Stromal cell of bone marrow (primary cell): Measurements from ENCODE around the gene VWC2.
"Not testable (repeated sequence)": the region's sequence is repeated elsewhere in the genome, so short reads cannot be mapped to it uniquely, and the experiment has no call there.

Experiments used
- DNase-seq: peaks from one replicate; pipeline ENCODE4 v3.0.0-alpha.2; 2012; ENCODE audit warnings: low read depth

VWC2 gene

DNA sequence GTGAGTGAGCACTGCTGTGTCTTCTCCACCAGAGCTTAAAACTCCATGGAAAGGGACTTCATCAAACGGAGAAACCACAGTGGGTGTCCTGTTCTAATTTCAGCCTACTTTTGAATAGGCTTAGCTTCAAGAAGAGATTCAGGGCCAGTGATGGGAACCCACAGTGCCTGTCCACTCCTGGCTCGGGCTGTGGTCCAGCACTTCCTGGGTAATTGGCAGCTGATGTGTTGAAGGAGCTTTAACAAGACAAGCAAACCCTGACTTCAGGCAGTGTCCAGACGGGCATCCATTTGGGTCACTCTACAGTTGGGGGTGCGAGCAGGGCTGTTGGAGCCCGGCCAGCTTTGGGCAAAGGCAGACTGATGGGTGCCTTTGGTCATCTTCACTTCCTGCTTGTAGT, 14.5 kb downstream of the VWC2 start:
- DNase-seq: no peak

- DNase-seq: no peak
These were observed 15.1 kb downstream of the VWC2 start for GRCh38 chr7:49788455-49789059.

- no peak for DNase-seq
These were observed 16.3 kb downstream of the VWC2 start for GRCh38 chr7:49789736-49790135.

DNA sequence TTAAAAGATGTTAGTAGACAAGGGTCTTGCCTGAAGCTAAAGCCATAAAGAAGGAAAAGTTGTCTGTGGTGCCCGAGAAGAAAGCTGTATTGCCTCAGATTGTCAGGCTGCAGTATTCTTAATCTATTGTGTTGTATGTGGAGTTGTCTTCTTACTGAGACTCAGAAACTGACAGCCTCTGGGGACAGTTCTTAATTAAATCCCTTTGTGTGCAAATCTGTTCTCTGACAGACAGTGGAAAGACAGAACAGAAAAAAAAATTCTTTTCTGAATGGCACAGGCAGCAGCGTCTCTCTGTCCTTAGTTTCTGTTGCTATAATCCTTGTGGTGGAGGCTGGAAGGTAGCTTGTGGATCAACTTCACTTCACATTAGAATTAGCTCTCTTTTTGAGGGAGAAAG, 16.8 kb downstream of the VWC2 start:
- DNase-seq: no peak

DNA sequence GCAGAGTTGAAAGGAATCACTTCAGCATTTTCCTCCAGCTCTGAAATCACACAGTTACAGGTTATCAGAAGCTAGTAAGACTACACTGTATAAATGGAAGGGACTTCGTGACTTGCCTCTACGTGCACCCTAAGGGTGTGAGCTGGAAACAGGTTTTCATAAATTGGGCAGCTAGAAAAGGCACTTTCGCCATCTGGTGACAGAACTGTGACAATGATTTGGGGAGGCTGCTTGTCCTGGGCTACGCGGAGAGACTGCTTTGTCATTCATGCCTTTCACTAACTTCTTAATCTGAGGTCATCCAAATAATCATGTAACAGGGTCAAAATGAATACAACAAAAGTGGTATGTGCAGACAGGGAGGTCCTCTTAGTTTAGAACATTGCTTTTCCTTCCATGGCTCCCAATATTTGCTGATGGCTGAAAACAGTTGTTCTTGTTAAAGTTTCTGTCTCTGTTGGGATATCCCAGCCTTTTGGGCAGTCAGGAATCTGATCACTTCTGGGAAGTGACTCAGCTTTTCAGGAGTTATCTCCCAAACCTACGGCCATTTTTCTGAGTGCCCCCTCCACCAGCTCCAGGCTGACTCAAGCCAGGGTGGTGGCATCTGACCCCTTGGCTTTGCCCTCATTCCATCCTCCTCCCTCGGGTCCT, 17.8 kb downstream of the VWC2 start:
- no peak for DNase-seq

- DNase-seq: no peak
These were observed 24.7 kb downstream of the VWC2 start for GRCh38 chr7:49797987-49798660.

DNA sequence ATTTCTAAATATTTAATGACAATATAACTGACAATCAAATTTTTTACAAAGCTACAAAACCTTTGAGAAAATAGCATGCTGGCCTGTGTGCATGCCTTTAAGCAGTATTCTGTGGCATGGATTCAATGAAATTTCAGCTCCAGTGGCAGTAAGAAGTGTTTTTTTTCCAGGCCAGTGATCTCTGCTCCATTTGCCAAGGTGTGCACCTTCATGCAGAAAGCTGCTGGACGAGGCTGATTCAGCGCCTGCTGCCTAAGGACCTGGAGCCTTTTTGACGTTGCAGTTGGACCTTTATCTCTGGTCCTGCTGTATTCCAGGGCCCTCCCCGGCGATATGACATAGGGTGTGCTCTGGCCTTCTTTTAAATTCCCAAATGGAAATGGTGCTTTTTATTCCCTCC, 26.6 kb downstream of the VWC2 start:
- DNase-seq: no peak

DNA sequence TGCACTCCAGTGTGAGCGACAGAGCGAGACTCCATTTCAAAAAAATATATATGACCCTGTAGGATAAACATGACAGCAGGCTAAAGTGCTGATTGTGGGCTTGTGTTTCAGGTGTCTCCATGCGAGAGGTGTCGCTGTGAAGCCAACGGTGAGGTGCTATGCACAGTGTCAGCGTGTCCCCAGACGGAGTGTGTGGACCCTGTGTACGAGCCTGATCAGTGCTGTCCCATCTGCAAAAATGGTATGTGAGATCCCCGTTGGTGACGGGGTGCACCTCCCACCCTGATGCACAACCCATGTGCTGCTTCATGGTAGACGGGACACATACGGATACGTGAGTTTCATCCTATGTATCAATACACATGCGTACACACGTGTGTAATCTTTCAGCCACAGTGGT, 29.2 kb downstream of the VWC2 start:
- no peak for DNase-seq

DNA sequence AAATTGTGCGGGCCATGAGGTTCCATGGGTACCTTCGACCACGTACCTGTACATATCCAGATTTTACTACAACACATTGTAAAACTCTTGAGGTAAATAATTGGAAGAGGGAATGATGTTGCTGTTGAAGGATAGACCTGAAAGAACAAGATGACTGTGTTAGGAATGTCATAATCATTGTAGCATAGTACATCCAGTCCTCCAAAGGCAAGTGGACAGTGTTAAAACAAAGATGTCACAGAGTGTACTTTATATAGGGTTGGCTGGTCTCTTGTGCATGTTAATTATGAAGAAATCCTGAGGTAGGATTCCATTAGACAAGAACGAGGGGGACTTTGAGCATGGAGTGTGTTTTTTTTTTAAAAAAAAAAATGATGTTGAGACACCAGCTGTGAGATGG, 30.4 kb downstream of the VWC2 start:
- no peak for DNase-seq

DNA sequence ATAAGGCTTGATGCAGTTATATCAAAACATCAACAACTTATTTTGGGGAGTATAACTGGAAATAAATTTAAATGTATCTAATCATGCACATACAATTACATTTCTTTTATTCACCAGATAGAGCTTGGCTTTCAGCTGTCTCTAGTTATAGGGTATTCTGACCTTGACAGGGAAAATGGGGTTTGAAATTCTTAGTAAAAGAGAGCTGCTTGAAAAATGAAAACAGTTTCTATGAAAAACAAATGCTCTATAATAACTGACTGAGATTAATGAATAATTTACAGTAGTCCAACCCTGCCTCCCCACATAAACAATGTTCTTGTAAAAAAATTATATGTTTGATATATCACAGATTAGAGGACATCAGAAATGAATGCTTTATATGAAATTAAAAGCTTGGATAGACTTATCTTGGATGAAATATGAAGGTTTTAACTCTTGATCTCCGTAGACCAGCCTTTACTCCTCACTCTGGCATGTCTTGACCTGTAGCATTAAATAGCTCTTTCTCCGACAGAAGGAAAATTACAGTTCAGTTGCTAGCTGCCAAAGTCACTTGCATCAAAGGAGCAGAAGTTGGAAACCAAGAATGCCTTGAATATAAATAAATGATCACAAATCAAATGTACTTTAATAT, 32.1 kb downstream of the VWC2 start:
- no peak for DNase-seq

DNA sequence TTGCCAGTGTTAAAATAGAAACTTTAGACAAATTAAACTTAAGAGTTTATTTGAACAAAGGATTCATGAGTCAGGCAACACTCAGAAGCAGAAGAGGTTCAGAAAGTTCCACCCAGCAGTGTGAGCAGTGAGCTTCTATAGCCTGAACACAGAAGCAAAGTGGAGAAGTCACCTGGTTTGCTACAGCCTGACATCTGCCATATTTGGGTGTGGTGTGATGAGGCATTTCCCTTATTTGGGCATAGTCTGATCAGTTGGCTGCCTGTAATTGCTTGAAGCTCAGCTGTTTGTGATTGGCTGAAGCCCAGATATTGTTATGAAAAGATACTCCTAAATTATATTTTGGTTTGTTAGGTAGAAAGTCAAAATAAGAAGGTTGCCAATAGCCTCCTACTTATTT, 39.1 kb downstream of the VWC2 start:
- DNase-seq: no peak

DNA sequence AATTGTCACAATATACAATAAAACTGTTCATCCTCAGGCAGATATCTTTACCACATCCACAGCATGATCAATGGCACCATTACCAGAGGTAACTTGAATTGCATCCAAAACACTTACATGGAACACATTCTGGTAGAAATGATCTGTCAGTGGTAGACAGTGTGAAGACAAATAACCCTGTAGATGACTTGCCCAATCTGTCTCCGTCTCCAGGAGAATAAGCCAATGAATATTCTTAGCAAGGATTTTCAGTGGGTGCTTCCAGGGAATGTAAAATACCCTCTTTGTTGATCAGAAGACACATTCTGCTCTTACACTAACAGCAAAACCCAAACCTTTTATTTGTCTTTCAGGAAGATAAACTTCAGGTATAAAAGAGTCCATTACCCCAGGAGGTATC, 43.8 kb downstream of the VWC2 start:
- DNase-seq: no peak

DNA sequence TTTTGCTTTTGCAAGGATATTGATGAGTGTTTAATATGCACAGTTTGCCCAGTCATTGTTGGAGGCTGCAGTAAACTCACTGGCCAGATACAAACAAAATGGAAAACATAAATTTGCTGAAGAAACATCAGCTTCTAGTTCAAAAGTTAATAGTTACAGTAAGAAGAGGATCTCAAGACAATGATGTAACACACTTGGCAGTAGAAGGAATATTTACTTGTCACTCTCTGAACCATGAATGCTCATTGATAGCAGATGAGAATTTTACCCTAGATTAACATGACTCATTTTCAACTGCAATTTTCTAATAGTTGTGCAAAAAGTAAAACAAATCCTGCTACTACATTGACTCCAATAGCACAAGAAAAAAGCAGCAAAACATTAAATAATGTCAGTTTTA, 47.7 kb downstream of the VWC2 start:
- no peak for DNase-seq

DNA sequence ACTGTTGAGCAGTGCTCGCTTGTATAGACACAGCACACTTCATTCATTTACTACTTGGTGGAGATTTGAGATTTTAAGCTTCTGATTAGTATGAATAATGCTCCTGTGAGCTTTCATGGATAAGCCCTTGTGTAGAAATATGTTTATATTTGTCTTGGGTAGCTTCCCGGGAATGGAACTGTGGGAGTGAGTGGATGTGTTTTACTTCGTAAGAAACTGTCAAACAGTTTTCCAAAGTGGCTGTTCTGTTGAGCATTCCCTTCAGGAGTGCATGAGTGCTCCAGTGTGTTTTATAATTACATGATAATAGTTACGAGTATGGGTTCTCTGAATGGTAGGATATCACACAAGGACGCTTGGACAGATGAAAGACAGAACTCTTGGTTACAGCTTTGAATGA, 49.4 kb downstream of the VWC2 start:
- DNase-seq: no peak

DNA sequence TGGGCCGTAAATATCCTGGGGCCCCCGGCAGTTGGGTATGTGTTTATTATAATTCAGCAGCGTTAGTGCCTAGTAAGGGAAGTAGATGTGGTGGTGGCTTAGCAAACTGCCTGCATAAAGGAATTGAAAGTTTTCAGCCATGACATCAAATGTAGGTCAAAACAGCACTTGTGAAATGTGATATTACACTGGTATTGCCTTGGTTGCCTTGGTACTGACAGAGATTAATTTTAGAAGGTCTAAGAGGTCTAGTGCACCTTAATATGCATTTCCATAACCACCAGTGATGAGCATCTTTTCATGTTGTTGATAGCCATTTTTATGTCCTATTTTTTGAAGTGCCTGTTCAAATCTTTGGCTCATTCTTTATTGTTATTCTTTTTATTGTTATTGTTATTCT, 50.1 kb downstream of the VWC2 start:
- DNase-seq: no peak

GRCh38 chr7:49839863-49840645, 66.6 kb downstream of the VWC2 start:
- DNase-seq: no peak

GRCh38 chr7:49840751-49841405, 67.4 kb downstream of the VWC2 start:
- DNase-seq: no peak

- DNase-seq: no peak
These were observed 72.2 kb downstream of the VWC2 start for GRCh38 chr7:49845626-49846025.

- DNase-seq: no peak
These were observed 74.9 kb downstream of the VWC2 start for GRCh38 chr7:49848211-49848841.

GRCh38 chr7:49850921-49851613, 77.6 kb downstream of the VWC2 start:
- no peak for DNase-seq

GRCh38 chr7:49851614-49851934, 78.1 kb downstream of the VWC2 start:
- DNase-seq: not testable (repeated sequence)
